HG02973 (cell line): Measurements from ENCODE around the gene TRUB2.
"Not testable (repeated sequence)": the region's sequence is repeated elsewhere in the genome, so short reads cannot be mapped to it uniquely, and the experiment has no call there.

ENCODE experiments used
- ATAC-seq: cut with Tn5 transposase; IDR thresholded peaks from one replicate; pipeline ENCODE4 v1.9.1; 2021; ENCODE audit warnings: moderate library complexity; ENCODE audit not compliant: unreplicated experiment

TRUB2 gene

GRCh38 chr9:128340691-128341434 lies 18.6 kb upstream of the TRUB2 start:
- ATAC-seq = peak; percentile 33

GRCh38 chr9:128339761-128340690 lies 17.8 kb upstream of the TRUB2 start, which contains the start of gene SLC27A4:
SLC27A4 (plus strand) TSS chr9:128340527; CDS start chr9:128343133, 2,606 bp downstream.
- ATAC-seq = peak; percentile 71

GRCh38 chr9:128338852-128339614 lies 16.8 kb upstream of the TRUB2 start:
- ATAC-seq = not testable (repeated sequence)

GRCh38 chr9:128337936-128338335 lies 15.7 kb upstream of the TRUB2 start:
- ATAC-seq = no peak

- no peak for ATAC-seq
These were observed 13.7 kb upstream of the TRUB2 start for GRCh38 chr9:128335914-128336313.

- ATAC-seq = no peak
These were observed 12.9 kb upstream of the TRUB2 start for GRCh38 chr9:128335161-128335560.

GRCh38 chr9:128333451-128333869 lies 11.2 kb upstream of the TRUB2 start:
- no peak for ATAC-seq

- ATAC-seq = no peak
These were observed 3.4 kb upstream of the TRUB2 start for GRCh38 chr9:128325629-128326028.

GRCh38 chr9:128324401-128324800 lies 2.2 kb upstream of the TRUB2 start:
- no peak for ATAC-seq

- ATAC-seq = no peak
These were observed 1.5 kb upstream of the TRUB2 start for GRCh38 chr9:128323791-128324190.

- no peak for ATAC-seq
These were observed 1.0 kb upstream of the TRUB2 start for GRCh38 chr9:128323212-128323730.

- ATAC-seq = no peak
These were observed 306 bp downstream of the TRUB2 start for GRCh38 chr9:128321879-128322403.

- ATAC-seq = no peak
These were observed 904 bp downstream of the TRUB2 start for GRCh38 chr9:128321343-128321742.

GRCh38 chr9:128317629-128318028 lies 4.6 kb downstream of the TRUB2 start:
- no peak for ATAC-seq

GRCh38 chr9:128316421-128316820 lies 5.8 kb downstream of the TRUB2 start:
- no peak for ATAC-seq

GRCh38 chr9:128314697-128315096 lies 7.5 kb downstream of the TRUB2 start:
- no peak for ATAC-seq

GRCh38 chr9:128310461-128310860 lies 11.8 kb downstream of the TRUB2 start:
- ATAC-seq = no peak

GRCh38 chr9:128309551-128309950 lies 12.7 kb downstream of the TRUB2 start:
- no peak for ATAC-seq

GRCh38 chr9:128304971-128305288 lies 17.3 kb downstream of the TRUB2 start:
- no peak for ATAC-seq

GRCh38 chr9:128304136-128304970 lies 17.9 kb downstream of the TRUB2 start:
- no peak for ATAC-seq
